Mononuclear cell (primary cell): ENCODE measurements around the gene RAF1. TPM values are rescaled to one million over a fixed set of nuclear protein-coding genes. Genes with fewer than 3 reads are reported as not detected.
"Not testable (repeated sequence)": the region's sequence is repeated elsewhere in the genome, so short reads cannot be mapped to it uniquely, and the experiment has no call there.

Experiments used
- H3K27me3 ChIP-seq: 2 replicates; pipeline ENCODE4 v1.6.0; 2011; ENCODE audit warnings: low read length, control low read depth; ENCODE audit not compliant: insufficient read depth
- H3K4me1 ChIP-seq: 2 replicates; pipeline ENCODE4 v1.5.1; 2011; ENCODE audit warnings: mild to moderate bottlenecking, low read length, control low read depth; ENCODE audit not compliant: insufficient read depth
- H3K4me3 ChIP-seq: 2 replicates; pipeline ENCODE4 v1.5.1; 2011; ENCODE audit warnings: mild to moderate bottlenecking, low read length, moderate library complexity
- H3K9me3 ChIP-seq: 2 replicates; pipeline ENCODE4 v1.5.1; 2011; ENCODE audit warnings: low read depth, mild to moderate bottlenecking, control low read depth, low read length
- total RNA-seq: library from RNA; depleted of rRNA; stranded (reverse); fragments of >200 nt; gene quantifications from one replicate; pipeline ENCODE4 v1.2.3, GENCODE V29; 2012

The RAF1 gene
- total RNA-seq, result 176 TPM

DNA sequence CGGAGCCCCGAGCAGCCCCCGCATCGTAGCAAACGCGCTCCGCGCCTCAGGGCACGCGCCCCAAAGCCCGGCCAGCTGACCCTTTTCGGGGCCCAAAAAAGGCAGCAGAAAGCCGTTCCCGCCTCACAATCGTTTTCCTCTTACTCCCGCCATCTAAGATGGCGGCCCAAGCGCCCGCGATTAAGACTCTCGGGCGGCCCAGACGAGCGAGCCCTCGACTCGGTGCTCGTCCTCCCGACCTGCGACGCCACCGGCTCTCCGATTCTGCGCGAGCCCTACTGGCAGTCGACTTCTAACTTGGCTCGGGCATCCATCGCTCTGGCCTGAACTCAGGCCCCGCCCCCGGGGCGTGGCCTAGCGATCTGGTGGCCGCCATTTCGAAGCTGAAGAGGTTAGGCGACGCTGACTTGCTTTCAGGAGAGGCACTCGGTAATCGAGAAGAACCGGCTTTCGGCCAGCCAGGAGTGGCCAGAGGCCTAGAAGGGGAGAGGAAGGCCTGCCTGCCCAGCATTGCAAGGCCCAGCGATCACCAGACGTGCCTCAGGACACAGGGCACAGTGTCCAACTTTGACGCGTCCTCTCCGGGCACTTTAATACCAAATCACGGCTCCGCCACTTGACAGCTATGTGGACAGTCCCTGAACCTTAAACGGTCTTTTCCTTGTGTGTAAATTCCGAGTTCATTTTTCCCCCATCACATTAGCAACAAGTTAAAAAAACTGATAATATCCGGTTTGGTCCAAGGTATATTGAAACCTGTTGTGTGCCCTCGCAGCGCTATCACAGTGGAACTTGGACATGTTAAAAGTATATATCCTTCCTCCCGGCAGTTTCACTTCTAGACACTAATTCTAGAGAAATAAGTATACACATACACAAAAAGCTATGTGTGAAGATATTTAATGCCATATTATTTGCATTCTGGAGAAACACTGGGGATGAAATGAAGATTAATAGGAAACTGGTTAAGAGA is at the start of gene RAF1:
TSS of gene RAF1 (minus strand) at position 182 of the 973 bp plus-strand sequence. CDS start 45,396 bp downstream, outside the sequence.
- Histone ChIP-seq H3K27me3 (no peaks in the 10 kb centered on the region), H3K4me1 (peaks cover 31% of the 10 kb centered on the region), H3K9me3 (no peaks in the 10 kb centered on the region), H3K4me3 (peak within 1 kb of the TSS; percentile 82)

DNA sequence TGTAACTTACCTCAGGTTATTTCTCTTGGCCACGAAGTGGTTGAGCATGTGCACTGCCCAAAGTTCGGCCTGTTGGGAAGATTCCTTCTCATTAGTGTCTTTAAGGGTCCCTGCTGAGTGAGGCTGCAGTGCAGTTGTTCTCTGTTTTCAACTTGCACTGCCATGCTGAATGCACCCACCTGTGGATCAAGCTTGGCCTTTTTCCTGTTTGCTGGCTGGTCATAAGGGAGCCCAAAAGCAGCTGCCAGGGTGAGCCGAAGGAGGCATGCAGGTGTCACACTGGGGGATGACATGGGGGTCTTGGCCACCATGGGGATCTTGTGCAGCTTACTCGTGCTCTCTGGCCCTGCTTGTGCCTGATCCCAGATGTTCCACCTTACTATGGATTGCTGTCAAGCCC is 46.1 kb upstream of the RAF1 start:
- no peaks in the 10 kb centered on the region for H3K9me3 ChIP-seq
- peaks cover 24% of the 10 kb centered on the region for H3K4me1 ChIP-seq
- H3K4me3 ChIP-seq, result no peak overlapping the region
- H3K27me3 ChIP-seq, result no peaks in the 10 kb centered on the region

DNA sequence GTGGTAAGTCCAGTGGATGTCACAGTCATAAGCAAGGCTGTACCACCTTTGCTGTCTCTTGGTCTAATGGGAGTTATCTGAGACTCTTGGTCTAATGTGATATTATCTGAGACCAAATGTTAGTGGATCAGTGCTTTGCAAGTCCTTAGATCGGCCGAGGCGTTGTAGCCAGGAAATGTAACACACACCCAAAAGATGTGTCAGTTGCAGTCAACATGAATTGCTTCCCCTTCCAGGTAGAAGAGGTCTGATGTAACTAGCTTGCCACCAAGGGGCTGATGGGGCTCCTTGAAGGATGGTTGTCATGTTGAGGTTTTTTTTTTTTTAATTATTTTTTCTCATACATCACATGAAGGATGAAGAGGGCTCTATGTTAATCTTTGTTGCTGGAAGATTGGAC is 45.4 kb upstream of the RAF1 start:
- Histone ChIP-seq H3K4me1 (peaks cover 24% of the 10 kb centered on the region), H3K4me3 (no peak overlapping the region), H3K9me3 (no peaks in the 10 kb centered on the region), H3K27me3 (no peaks in the 10 kb centered on the region)

DNA sequence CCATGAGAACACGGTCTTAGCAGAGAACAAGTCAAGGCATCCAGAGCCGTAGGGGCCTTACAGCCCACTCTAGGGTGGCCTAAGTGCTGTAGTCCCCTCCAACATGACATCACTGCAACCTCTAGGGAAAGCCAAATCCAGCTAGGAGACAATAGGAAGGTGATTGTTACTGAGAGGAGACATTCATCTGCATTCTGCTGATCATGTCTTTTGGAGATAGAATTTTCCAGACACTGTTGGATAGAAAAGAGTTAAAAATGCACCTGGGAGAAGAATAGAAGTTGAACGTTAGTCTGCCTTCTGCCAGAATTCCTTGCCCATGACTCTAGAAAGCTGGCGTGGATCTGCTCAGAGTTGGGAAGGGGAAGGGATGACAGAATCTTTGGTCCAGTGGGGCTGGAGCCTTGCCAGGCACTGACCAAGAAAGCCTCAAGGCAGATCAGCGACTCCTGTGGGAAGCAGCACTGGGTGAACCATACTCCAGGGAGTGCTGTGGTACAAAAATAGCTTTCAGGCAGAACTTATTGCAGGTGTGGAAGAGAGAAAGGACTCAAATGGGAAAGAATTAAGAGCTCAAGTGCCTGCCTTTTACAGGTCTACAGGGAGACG is 44.8 kb upstream of the RAF1 start:
- Histone ChIP-seq H3K4me3 (no peak overlapping the region), H3K9me3 (no peaks in the 10 kb centered on the region), H3K4me1 (peaks cover 24% of the 10 kb centered on the region), H3K27me3 (no peaks in the 10 kb centered on the region)

DNA sequence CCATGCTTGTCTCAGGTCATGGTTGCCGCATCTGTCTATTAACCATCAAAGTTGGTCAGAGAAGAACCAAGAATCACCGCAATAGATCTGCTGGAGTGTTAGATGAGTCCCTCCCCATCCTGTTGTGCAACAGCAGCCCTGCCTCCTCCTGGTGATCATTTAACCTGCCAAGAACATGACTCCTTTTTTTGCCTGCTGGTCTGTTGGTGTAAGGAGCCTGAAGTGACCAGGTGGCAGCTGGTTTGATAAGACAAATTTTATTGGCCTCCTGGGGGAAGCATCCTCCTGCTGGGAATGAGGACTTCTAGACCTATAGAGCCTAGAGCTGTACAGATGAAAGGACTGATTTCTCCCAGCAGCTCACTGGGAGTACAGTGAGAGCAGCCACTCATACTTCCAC is 43.5 kb upstream of the RAF1 start:
- H3K4me1 ChIP-seq, result peaks cover 24% of the 10 kb centered on the region
- no peak overlapping the region for H3K4me3 ChIP-seq
- no peaks in the 10 kb centered on the region for H3K27me3 ChIP-seq
- H3K9me3 ChIP-seq, result no peaks in the 10 kb centered on the region

DNA sequence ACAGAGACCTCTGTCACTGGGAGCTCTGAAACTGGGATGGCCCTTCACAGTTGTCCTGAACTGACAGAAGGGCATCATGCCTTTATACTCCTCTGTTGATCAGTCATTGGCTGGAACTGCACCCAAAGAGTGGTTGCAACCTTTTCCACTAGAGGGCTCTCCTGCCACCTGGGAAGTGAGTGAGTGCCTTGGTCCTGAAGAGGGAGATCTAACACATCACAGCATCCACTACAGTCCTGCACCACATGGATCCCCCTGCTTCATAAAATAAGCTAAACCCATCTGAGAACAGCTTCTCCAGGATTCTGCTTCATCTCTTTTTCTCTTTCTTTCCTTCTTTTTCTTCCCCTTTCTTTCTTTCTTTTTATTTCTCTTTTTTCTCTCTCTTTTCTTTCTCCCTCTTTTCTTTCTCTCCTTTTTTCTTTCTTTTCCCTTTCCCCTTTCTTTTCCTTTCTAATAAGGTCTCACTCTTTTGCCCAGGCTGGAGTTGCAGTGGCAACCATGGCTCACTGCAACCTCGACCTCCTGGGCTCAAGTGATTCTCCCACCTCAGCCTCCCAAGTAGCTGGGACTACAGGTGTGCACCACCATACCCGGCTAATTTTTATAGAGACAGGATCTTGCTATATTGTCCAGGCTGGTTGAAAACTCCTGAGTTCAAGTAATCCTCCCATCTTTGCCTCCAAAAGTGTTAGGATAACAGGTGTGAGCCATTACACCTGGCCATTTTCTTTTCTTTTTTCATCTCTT is 42.8 kb upstream of the RAF1 start:
- no peak overlapping the region for H3K4me3 ChIP-seq
- peaks cover 24% of the 10 kb centered on the region for H3K4me1 ChIP-seq
- no peaks in the 10 kb centered on the region for H3K9me3 ChIP-seq
- H3K27me3 ChIP-seq, result no peaks in the 10 kb centered on the region

DNA sequence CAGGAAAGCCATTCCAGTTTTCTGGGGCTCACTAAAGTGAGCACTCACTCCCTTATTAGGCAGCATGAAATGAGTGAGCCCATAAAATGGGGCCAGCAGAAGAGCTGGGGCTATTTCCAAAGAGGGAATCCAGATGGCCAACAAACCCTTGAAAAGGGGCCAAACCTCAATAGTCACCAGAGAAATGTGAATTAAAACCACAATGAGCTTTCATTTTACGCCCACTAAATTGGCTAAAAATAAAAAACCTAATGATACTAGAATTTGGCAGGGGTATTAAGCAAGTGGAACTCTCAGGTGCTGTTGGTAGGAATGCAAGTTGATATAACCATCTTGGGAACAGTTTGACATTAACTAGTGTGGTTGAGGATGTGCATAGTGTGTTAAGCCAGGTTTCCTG is 42.1 kb upstream of the RAF1 start:
- no peaks in the 10 kb centered on the region for H3K27me3 ChIP-seq
- no peak overlapping the region for H3K4me3 ChIP-seq
- peaks cover 24% of the 10 kb centered on the region for H3K4me1 ChIP-seq
- no peaks in the 10 kb centered on the region for H3K9me3 ChIP-seq

DNA sequence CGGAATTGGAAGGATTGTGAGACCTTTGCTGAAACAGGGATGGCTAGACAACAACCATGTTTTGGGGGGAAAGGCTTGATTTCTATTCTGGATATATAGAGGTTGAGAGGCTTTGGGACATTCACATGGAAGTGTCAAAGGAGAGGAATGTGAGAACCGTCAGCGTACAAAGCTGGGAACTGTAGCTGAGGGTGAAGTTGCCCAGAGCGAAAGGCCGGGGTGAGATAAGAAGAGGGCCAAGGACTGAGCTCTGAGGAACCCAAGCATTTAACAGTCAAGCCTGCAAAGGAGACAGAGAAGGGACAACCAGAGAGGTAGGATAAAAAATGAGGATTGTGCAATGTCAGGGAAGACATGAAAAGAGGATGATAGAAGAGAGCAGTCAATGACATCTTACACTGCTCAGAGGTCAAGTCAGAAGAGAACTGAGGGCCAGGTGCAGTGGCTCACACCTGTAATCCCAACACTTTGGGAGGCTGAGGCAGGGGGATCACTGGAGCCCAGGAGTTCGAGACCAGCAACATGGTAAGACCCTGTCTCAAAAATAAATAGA is 41.5 kb upstream of the RAF1 start:
- Histone ChIP-seq H3K4me3 (no peak overlapping the region), H3K4me1 (peaks cover 24% of the 10 kb centered on the region), H3K27me3 (no peaks in the 10 kb centered on the region), H3K9me3 (no peaks in the 10 kb centered on the region)

DNA sequence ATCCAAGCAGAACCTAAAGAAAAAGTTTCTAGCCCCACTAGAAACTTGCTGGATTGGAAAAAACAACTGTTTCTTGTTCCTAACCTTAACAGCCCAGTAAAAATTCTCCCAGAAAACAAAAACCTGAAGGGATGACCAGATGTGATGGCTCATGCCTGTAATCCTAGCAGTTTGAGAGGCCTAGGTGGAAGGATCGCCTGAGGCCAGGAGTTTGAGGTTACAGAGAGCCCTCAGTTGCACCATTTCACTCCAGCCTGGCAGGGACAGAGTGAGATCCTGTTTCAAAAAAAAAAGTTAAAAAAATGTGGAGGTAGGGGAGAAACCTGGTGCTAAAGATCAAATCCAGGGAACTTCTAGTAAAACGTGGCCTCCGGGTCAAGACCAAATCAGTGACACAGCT is 38.6 kb upstream of the RAF1 start:
- peaks cover 11% of the 10 kb centered on the region for H3K4me1 ChIP-seq
- H3K9me3 ChIP-seq, result no peaks in the 10 kb centered on the region
- H3K27me3 ChIP-seq, result no peaks in the 10 kb centered on the region
- H3K4me3 ChIP-seq, result no peak overlapping the region

DNA sequence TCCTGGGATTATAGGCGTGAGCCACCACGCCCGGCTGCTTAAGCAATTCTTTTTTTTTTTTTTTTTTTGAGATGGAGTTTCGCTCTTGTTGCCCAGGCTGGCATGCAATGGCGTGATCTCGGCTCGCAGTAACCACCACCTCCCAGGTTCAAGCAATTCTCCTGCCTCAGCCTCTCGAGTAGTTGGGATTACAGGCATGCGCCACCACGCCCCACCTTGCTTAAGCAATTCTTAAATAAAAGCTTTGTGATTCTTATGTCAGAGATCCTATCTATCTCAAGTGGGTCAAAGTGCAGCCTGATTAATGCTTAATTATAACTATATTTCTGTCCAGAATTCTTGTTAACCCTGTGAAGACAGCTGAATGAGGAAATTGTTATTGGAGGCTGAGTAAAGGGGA is 37.7 kb upstream of the RAF1 start:
- not testable (repeated sequence) for H3K27me3 ChIP-seq, H3K4me3 ChIP-seq, H3K4me1 ChIP-seq, H3K9me3 ChIP-seq

DNA sequence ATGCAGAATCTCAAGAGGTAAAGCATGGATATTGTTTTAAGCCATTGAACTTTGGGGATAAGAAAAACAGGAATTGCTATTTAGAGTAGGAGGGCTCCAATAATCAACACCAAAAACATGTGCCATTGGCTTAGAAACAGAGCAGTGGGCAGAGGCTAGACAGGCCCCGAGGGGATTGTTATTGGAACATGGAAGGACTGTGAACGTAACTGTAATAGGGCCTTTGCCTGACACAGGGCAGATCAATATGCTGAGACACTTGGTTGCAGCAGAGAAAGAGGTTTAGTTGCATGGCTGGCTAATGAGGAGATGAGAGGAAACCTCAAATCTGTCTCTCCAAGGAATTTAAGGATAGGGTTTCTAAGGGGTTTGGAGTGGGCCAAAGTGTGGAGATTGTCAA is 36.9 kb upstream of the RAF1 start:
- no peak overlapping the region for H3K4me3 ChIP-seq
- H3K9me3 ChIP-seq, result no peaks in the 10 kb centered on the region
- H3K4me1 ChIP-seq, result peaks cover 5% of the 10 kb centered on the region
- H3K27me3 ChIP-seq, result no peaks in the 10 kb centered on the region

DNA sequence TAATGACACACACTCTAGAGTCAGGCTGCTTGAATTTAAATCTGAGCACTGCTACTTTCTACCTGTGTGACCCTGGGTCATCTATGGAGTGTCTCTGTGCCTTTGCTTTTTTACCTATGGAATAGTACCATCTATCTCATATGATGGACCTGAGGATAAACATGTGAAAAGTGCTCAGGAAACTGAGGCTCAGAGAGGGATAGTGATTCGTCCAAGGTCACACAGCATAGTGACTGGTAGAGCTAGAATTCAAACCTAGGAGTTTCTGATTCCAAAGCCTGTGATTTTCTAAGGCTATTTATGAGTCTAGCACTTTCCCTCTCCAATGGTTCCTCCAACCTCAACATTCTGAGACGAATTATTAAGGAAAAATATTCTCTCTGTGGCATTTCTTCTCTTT is 32.0 kb upstream of the RAF1 start:
- H3K9me3 ChIP-seq, result no peaks in the 10 kb centered on the region

DNA sequence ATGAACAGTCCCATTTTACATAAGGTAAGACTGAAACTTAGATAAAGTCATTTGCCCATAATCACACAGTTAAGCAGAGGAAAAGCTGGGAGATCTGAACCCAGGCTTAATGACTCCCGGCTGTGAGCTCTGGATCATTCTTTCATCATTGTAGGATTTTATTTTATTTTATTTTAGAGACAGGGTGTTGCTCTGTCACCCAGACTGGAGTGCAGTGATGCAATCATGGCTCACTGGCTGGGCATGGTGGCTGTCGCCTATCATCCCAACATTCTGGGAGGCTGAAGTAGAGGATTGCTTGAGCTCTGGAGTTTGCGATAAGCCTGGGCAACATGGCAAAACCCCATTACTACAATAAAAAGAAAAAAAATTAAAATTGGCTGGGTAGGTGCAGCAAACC is 31.2 kb upstream of the RAF1 start:
- Histone ChIP-seq H3K4me1 (peaks cover 5% of the 10 kb centered on the region), H3K27me3 (no peaks in the 10 kb centered on the region), H3K9me3 (no peaks in the 10 kb centered on the region), H3K4me3 (no peak overlapping the region)

More for the DNA sequence above, 32.0 kb upstream of the RAF1 start:
- Histone ChIP-seq H3K4me3 (no peak overlapping the region), H3K4me1 (peaks cover 5% of the 10 kb centered on the region), H3K27me3 (no peaks in the 10 kb centered on the region)

DNA sequence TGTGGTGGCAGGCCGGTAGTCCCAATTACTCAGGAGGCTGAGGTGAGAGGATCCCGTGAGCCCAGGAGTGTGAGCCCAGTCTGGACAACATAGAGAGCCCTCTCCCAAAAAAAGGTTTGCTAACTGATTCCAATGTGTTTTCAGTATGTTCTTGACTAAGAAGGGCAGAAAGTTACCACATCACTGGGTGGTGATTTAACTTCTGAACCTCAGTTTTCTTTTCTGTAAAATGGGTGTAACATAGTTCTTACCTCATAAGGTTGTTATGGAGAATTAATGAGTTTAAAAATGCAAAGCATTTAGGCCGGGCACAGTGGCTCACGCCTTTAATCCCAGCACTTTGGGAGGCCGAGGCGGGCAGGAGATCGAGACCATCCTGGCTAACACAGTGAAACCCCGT is 28.5 kb upstream of the RAF1 start:
- Histone ChIP-seq H3K4me3 (no peak overlapping the region), H3K27me3 (no peaks in the 10 kb centered on the region), H3K9me3 (no peaks in the 10 kb centered on the region), H3K4me1 (peaks cover 5% of the 10 kb centered on the region)
